Uterus (tissue), 4 donors: ENCODE data around the gene DNAJB5. TPM values are rescaled to one million over a fixed set of nuclear protein-coding genes. Genes with fewer than 3 reads are reported as not detected.
"Not testable (repeated sequence)": the region's sequence is repeated elsewhere in the genome, so short reads cannot be mapped to it uniquely, and the experiment has no call there.

Experiments used
- DNase-seq, 2 donors: peaks; one replicate each; pipeline ENCODE4 v3.0.0-alpha.2; 2019 to 2020
- H3K27ac ChIP-seq, 2 donors: fragments of 200-600 bp; sonication (generic); 1 replicate in 1 of 2; 2 replicates in 1 of 2; pipeline ENCODE4 v1.5.1; 2016 to 2018
- H3K27me3 ChIP-seq, 2 donors: fragments of 200-600 bp; sonication (generic); one replicate each; pipeline ENCODE4 v1.5.1; 2018 to 2019; ENCODE audit warnings: control low read depth in 1 of 2
- H3K36me3 ChIP-seq, 2 donors: fragments of 200-600 bp; sonication (generic); one replicate each; pipeline ENCODE4 v1.5.1; 2019; ENCODE audit warnings: control low read depth in 1 of 2
- H3K4me1 ChIP-seq, 2 donors: fragments of 200-600 bp; sonication (generic); one replicate each; pipeline ENCODE4 v1.5.1; 2018 to 2019; ENCODE audit warnings: control low read depth in 1 of 2
- H3K4me3 ChIP-seq, 2 donors: fragments of 200-600 bp; sonication (generic); 1 replicate in 1 of 2; 2 replicates in 1 of 2; pipeline ENCODE4 v1.5.1; 2018 to 2019; ENCODE audit warnings: mild to moderate bottlenecking in 1 of 2
- H3K9me3 ChIP-seq, 2 donors: fragments of 200-600 bp; sonication (generic); one replicate each; pipeline ENCODE4 v1.5.1; 2019; ENCODE audit warnings: control low read depth in 1 of 2
- CTCF ChIP-seq, 4 experiments: fragments of 200-600 bp in 2 of 4; fragments of 450-650 bp in 2 of 4; sonication (generic) in 2 of 4; IDR thresholded peaks; one replicate each; pipeline ENCODE4 v1.5.1; 2016 to 2019; ENCODE audit warnings: antibody characterized with exemption in 4 of 4, mild to moderate bottlenecking in 2 of 4, moderate library complexity in 1 of 4
- POLR2A ChIP-seq, 2 donors: fragments of 450-650 bp; IDR thresholded peaks; one replicate each; pipeline ENCODE4 v1.6.1; 2016; ENCODE audit warnings: antibody characterized with exemption in 2 of 2, mild to moderate bottlenecking in 1 of 2, moderate library complexity in 1 of 2
- intact Hi-C: fragments of 100-400 bp; cut with DNase I; formaldehyde crosslinking; loops from one replicate; pipeline ENCODE4 v1.15.1; 2023; ENCODE audit warnings: low total_unique reads
- total RNA-seq, 4 donors: library from RNA; depleted of rRNA in 3 of 4; stranded (reverse); fragments of >200 nt in 3 of 4; gene quantifications; one replicate each; pipeline versions ENCODE4 v1.1.0 to v1.2.4, GENCODE V29; 2014 to 2023
- donor health status: DM: yes; HTN: yes; CAD: no.

Gene DNAJB5
- 10 to 100 TPM in 3 of 4 donors, 1 to 10 TPM in 1; 9.7 to 45.0 (median 25.1) TPM for total RNA-seq

GRCh38 chr9:34989003-34989945, at the start of gene DNAJB5:
Gene DNAJB5, plus strand, starts transcription at chr9:34989745. Its CDS starts 886 bp downstream, at chr9:34990631.
- no peaks in the 10 kb centered on the region for H3K27me3 ChIP-seq
- TF ChIP-seq CTCF (IDR thresholded peaks at IDR 0.05) (peak in 2 of 4 experiments; percentile 7 to 27), POLR2A (IDR thresholded peaks at IDR 0.05) (peak; percentile 85 to 92)
- H3K4me3 ChIP-seq: peak within 1 kb of the TSS; percentile 84 to 99
- H3K4me1 ChIP-seq: peaks cover 6 to 24% of the 10 kb centered on the region in 2 donors
- H3K27ac ChIP-seq: peak within 1 kb of the TSS; percentile 90 to 100
- intact Hi-C loops: loop anchor here (10.0 kb wide), 1 partner anchor 86 kb away; the partner anchor contains the start of genes FANCG and VCP
- H3K9me3 ChIP-seq: no peaks in the 10 kb centered on the region
- no peaks in the 10 kb centered on the region for H3K36me3 ChIP-seq
- peak; percentile 99 for DNase-seq

- H3K9me3 ChIP-seq, DNase-seq, H3K36me3 ChIP-seq, H3K27me3 ChIP-seq, H3K4me3 ChIP-seq, H3K27ac ChIP-seq, intact Hi-C loops, H3K4me1 ChIP-seq: not testable (repeated sequence)
Observed at GRCh38 chr9:34939989-34940388, 49.6 kb upstream of the DNAJB5 start.

DNA sequence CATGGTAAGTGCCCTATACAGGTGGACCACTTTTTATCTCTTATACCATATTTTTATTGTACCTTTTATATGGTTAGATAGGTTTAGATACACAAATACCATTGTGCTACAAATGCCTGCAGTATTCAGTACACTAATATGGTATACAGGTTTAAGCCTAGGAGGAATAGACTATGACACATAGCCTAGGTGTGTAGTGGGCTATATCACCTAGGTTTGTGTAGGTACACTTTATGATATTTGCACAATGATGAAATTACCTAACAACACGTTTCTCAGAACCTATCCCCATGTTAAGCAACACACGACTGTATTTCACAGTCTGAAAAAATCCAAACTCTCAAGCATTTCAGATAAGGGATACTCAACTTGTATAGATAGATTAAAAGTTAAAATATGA, 41.1 kb upstream of the DNAJB5 start:
- Histone ChIP-seq H3K4me3 (no peak overlapping the region), H3K27me3 (no peaks in the 10 kb centered on the region), H3K4me1 (no peaks in the 10 kb centered on the region), H3K36me3 (no peaks in the 10 kb centered on the region), H3K27ac (no peak overlapping the region), H3K9me3 (no peaks in the 10 kb centered on the region)
- intact Hi-C loops: no loop called here
- DNase-seq: no peak
- TF ChIP-seq CTCF (IDR thresholded peaks at IDR 0.05): no peak

DNA sequence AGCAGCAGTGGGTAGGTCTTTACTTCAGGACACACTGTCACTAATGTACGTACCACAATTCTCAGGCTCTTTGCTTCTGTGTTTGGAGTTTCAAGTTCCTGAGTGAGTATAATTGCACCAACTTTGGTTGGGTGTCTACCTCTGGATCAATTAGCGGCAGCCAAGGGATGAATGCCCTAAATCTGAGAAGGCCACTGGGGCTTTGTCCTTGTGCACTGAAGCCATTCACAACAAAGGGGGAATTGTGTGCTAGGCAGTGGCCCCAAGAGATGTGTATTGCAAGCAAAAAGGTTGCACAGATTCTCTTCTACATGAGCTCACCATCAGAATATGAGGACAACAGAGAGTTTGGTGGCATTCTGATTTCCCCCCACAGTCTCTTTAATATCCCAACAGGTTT, 35.3 kb upstream of the DNAJB5 start:
- no peak for DNase-seq
- intact Hi-C loops: no loop called here
- Histone ChIP-seq H3K9me3 (no peaks in the 10 kb centered on the region), H3K27ac (no peak overlapping the region), H3K4me1 (peaks cover 0 to 3% of the 10 kb centered on the region in 2 donors), H3K36me3 (no peaks in the 10 kb centered on the region), H3K4me3 (no peak overlapping the region), H3K27me3 (no peaks in the 10 kb centered on the region)
- TF ChIP-seq POLR2A (IDR thresholded peaks at IDR 0.05): no peak
- TF ChIP-seq CTCF (IDR thresholded peaks at IDR 0.05): no peak

DNA sequence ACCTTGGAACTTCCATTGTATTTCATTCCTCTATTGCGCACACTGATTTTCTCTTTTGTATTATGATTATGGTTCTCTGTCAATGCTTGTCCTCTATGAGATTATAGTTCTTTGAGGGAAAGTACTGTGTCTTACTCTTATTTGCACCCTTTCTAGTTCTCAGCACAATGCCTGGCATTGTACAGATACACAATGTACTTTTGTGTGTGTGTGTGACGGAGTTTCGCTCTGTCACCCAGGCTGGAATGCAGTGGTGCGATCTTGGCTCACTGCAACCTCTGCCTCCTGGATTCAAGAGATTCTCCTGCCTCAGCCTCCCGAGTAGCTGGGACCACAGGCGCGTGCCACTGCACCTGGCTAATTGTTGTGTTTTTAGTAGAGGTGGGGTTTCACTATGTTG, 33.5 kb upstream of the DNAJB5 start:
- H3K27me3 ChIP-seq, H3K4me1 ChIP-seq, DNase-seq, H3K27ac ChIP-seq, H3K4me3 ChIP-seq, intact Hi-C loops, H3K36me3 ChIP-seq, H3K9me3 ChIP-seq: not testable (repeated sequence)

DNA sequence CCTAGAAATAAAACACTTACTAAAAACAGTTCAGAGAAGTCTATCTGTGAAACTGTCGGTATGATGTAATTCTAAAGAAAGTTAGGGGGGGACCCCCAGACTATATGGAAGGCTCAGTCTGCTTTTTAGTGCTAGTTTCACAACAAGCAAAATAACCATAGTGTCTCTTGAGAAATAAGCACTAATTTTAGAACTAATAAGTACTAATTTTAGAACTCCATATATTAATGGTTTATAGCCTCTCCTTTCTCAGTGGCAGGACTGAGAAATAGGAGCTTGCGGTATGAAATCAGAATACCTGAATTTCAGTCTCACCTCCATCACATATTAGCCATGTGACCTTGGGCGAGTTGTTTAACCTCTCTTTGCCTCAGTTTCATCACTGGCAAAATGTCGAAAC, 32.9 kb upstream of the DNAJB5 start:
- H3K36me3 ChIP-seq: no peaks in the 10 kb centered on the region
- no peak for TF ChIP-seq POLR2A (IDR thresholded peaks at IDR 0.05)
- TF ChIP-seq CTCF (IDR thresholded peaks at IDR 0.05): no peak
- peaks cover 0 to 3% of the 10 kb centered on the region in 2 donors for H3K4me1 ChIP-seq
- DNase-seq: no peak
- no peak overlapping the region for H3K4me3 ChIP-seq
- H3K9me3 ChIP-seq: no peaks in the 10 kb centered on the region
- intact Hi-C loops: no loop called here
- no peaks in the 10 kb centered on the region for H3K27me3 ChIP-seq
- no peak overlapping the region for H3K27ac ChIP-seq
